GM19023 (cell line): ENCODE data around the gene FAM20C.

Source experiments
- ATAC-seq: cut with Tn5 transposase; IDR thresholded peaks from one replicate; pipeline ENCODE4 v1.9.1; 2021; ENCODE audit warnings: mild to moderate bottlenecking, moderate library complexity; ENCODE audit not compliant: unreplicated experiment

Gene FAM20C

DNA sequence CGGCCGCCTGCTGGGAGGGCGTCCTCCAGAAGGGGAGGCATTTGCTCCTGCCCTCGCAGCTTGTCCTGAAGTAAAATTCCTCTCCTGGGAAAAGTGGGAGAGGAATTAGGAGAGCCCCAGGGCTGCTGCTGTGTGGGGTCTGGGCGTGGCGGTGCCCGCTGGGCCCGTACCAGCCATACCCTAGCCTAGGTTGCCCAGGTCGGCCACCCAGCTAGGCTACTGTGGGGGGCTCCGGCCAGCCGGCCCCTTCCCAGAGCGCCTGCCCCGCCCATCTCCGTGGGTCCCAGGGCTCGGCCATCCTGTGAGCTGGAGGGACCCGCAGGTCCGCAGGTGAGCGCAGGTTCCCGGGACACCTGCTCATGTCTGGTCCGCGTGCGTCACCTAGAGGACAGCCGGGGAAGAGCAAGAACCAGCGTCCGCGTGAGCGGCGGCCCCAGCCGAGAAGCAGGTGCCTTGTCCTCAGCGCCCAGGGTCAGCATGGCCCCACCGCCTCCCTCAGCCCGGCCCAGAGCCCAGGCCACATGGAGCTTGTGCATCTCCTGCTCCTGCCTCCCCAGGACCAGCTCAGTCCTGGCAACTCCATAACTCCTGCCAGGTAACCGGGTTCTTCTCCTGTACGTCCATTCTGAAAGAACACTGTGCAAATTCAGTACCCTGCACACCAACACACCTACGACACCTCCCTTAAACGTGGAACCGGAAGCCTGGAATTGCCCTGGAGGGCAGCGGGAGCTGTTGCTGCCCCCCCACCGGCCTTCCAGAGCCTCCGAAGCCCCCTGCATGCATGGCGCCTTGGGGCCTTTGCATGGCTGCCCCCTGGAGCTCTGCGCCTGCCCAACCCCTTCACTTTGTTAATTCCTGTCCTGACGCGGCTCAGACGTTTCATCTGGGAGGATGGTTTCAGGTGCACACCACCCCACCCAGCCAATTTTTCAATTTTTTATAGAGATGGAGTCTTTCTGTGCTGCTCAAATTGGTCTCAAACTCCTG, 74.8 kb downstream of the FAM20C start:
- no peak for ATAC-seq

DNA sequence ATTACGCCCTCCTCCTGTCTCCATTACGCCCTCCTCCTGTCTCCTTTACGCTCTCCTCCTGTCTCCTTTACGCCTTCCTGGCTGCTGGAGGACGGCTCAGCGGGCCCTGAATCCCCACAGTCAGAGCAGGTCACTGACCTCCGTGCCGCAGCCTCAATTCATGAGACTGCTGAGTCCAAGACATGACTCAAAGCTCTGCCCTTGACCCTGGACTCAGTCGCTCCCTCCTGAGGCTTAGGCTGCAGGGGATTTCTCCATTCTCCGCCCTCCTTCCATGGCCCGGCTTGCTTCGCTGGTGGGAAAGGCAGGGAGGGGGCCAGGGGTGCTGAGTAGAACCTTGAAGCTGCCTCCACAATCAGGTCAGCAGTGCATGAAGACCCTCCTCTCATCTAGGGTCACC, 76.6 kb downstream of the FAM20C start:
- no peak for ATAC-seq

DNA sequence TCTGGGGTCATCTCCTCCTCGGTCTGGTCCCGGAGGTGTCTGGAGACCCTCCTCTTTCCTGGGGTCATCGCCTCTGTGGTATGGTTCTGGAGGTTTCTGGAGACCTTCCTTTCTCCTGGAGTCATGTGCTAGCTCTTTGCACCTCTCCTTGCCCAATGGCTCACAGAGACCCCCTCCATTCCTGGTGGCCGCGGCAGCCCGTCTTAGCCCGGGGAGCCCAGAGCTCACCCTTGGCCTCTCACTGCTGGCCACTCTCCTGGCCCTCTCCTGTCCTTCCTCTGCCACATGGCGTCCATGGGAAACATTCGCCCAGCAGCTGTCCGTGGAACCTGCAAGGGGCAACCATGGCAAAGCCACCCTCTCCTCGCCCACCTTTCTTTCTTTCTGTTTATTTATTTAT, 77.3 kb downstream of the FAM20C start:
- no peak for ATAC-seq

- ATAC-seq = no peak
Observed at GRCh38 chr7:270351-270983, 78.1 kb downstream of the FAM20C start.

- ATAC-seq = no peak
Observed at GRCh38 chr7:271266-272107, 79.1 kb downstream of the FAM20C start.

GRCh38 chr7:272108-272615, 79.8 kb downstream of the FAM20C start:
- no peak for ATAC-seq

DNA sequence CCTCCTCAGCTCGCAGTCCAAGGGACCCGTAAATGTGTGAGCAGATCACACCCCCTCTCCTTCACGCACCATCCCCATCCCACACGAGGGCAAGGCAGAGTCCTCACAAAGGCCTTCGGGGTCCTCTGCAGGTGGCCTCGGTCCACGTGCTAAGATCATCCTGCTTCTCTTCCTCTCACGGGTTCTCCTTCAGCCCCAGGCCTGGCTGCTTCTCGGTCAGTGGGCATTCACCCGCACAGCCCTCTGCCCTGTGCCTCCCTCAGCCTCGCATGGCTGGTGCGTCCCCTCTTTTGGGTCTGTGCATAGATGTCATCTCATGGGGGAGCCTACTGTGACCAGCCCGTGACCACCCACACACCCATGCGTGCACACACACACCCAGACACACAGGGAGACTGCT, 80.3 kb downstream of the FAM20C start:
- no peak for ATAC-seq

- no peak for ATAC-seq
Observed at GRCh38 chr7:273327-273726, 81.0 kb downstream of the FAM20C start.

- no peak for ATAC-seq
Observed at GRCh38 chr7:274266-274665, 81.9 kb downstream of the FAM20C start.

DNA sequence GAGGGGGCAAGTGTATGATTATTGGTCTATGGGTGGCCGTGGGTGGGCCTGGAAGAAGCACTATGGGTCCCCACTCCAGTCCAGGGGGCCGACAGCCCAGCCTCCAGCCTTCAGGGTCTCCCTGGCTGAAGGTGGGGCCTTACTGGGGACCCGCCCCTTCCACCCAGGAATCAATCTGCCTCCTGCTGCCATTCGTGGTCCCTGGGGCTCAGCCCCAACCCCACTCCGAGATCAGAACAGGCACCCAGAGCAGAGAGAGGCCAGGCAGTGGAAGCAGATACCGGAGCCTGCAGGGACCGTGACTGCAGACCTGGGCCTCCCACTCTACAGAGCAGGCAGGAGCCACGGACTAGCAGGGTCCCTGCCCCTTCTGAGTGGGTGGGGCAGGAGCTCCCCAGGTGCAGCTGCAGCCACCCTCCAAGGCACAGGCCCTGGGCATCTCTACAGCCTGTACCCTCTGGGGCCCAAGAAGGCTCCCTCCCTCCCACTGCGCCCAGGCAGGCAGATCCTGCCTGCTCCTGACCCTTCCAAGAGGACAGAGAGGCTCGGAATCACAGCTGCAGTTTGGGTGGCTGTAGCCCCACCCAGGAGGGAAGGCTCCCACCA, 84.0 kb downstream of the FAM20C start:
- no peak for ATAC-seq

GRCh38 chr7:277228-277627, 84.9 kb downstream of the FAM20C start:
- no peak for ATAC-seq

DNA sequence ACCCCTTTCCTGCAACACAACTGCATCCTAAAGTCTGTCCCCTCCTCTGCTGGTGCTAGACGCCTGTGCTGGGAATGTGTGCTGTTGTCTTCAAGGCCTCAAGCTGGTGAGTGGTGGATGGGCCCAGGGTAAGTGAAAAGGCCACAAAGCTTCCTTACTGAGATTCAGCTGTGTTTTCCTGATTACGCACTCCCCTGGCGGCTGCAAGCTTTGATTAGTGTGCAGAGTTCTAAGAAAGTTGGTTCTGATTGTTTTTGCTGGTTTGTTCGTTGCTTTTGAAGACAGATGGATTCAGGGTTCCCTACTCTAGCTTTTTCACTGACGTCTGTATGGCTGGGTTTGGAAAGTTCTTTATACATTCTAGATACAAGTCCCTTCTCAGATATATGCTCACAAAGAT, 85.7 kb downstream of the FAM20C start:
- no peak for ATAC-seq

DNA sequence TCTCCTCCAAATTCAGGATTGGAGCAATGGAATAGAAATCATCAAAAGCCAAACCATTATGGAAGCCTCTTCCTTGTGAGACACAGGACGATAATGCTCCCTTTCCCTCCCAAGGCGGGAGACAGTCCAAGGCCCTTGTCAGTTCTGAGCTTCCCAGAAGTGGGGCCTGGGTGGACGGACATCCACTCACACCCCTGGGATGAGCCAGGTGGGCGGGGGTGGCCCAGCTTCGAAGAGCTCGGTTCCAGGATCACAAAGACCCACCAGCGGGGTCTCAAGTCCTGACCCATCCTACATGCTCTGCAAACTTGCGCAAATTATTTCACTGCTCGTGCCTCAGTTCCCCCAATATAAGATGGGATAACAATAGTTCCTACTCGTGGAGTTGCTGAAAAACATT, 87.5 kb downstream of the FAM20C start:
- no peak for ATAC-seq

- ATAC-seq = no peak
Observed at GRCh38 chr7:280461-280860, 88.1 kb downstream of the FAM20C start.

GRCh38 chr7:281637-282036, 89.3 kb downstream of the FAM20C start:
- no peak for ATAC-seq

- no peak for ATAC-seq
Observed at GRCh38 chr7:282621-283020, 90.2 kb downstream of the FAM20C start.

DNA sequence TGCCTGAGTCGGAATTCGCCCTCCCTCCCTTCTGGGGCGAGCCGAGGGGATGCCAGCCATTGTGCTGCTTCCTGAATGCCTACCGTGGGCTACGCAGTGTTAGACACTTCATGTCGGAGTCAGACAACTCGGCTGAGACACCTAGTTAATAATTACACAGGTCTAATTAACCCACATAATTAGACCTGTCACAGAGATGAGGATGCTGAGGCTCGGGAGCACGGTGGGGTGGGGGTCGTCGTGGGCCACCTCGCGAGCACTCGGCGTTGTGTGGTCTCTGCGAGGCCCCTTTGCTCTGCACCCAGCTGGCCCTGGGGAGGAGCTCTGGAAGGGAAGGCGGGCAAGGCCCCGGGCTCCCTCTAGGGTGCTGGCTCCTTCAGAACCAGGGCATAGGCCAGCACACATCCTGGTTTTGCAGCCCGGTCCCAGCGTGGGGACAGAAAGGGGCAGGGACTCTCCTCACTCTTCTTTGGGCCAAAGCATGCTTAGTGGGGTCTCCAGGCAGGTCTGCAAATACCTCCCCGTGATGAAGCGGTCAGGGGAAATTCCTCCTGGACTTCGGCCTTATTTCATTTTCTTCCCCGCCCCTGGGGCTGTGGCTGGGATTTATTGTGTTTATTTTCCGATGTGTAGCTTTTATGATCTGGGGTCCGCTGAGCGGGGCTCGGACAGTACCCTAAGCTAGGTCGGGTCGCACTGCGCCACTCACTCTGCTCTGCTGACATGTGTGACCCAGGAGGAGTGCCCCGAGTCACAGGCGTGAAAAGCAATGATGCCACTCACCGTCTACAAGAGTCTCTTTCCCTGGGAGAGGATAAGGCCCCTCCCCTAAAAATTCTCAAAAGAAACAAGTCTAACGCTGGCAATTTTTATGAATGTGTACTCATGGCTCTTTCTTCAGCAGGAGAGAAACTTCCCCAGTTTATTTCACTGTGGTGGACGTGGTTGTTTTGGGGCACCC, 92.7 kb downstream of the FAM20C start:
- no peak for ATAC-seq

DNA sequence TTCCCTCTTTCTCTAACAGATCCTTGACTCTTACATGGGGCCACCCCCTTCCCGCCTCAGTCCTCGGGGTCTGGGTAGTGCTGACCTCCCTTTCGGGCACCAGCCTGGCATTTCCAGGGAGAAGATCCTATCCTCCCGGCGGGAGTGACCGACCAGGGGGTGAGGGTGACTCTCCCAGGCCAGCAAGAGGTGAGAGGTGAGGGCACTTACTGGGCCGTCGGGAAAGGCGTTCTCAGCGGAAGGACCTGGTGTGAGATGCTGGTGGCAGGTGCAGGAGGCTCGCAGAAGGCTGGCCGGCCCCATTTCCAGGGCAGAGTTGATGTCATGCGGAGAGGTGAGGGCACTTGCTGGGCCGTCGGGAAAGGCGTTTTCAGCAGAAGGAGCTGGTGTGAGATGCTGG, 93.4 kb downstream of the FAM20C start:
- no peak for ATAC-seq

DNA sequence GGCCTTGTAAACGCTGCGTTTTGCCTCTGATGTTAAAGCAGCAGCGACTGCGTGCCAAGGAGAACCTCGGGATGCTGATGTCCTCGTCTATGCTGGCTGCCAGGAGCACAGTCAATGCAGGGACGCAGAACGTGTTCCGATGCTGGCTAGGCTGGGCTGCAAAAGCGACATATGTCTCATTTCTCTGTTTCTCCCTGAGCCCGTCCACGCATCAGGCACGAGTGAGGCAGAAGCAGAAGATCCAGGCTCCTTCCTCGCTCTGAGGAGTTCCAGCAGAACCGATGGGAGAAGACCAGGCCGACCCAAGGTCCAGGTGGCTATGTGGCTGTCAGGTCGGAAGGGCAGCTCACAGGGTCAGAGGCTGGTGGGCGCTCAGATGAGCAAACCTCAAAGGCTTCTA, 93.9 kb downstream of the FAM20C start:
- ATAC-seq = no peak

GRCh38 chr7:288671-289101, 96.3 kb downstream of the FAM20C start:
- ATAC-seq = no peak
